ENCODE data around the gene NEK9. TPM values are rescaled to one million over a fixed set of nuclear protein-coding genes. Genes with fewer than 3 reads are reported as not detected.

NEK9 gene
- total RNA-seq, 3 donors from 2014 or later, result 52.1 to 79.2 (median 71.8) TPM

DNA sequence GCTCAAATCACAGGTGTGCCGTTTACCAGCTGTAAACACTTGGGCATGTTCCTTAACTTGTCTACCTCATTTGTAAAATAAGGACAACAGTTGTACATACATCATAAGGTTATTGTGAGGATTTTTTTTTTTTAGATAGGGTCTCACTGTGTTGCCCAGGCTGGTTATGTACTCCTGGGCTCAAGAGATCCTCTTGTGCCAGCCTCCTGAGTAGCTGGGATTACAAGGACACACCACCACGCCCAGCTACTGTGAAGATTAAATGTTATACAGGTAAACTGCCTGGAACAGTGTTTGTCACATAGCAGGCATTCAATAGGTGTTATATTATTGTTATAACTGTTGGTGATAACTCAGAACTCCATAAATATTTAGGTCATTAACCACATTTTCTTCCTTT, 36.8 kb upstream of the NEK9 start:
- intact Hi-C loops (cut with DNase I; ENCODE audit: low total_unique reads), result no loop called here
- DNase-seq (ENCODE audit: low spot score in 2 of 2), result no peak

DNA sequence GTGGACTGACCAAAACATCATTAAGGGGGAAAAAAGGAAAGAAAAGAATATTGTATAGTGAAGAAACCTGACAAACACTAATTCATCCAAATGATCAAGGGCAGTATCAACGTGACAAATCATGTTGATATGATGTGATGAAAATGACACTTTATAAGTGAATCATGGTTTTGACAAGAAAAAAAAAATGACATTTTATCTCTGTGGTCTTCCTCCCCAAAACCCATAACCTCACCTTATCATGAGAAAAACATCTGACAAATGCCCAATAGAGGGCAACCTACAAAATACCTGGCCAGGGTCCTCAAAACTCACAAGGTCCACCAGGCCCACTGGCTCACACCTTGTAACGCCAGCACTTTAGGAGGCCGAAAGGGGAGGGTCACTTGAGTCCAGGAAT, 35.8 kb upstream of the NEK9 start:
- no peaks in the 10 kb centered on the region for H3K27me3 ChIP-seq
- no peak overlapping the region for H3K27ac ChIP-seq
- no peak for DNase-seq (ENCODE audit: low spot score in 2 of 2)
- intact Hi-C loops (cut with DNase I; ENCODE audit: low total_unique reads), result no loop called here
- no peak for TF ChIP-seq POLR2A (IDR thresholded peaks at IDR 0.05)
- no peaks in the 10 kb centered on the region for H3K4me1 ChIP-seq
- H3K4me3 ChIP-seq, result no peak overlapping the region
- no peaks in the 10 kb centered on the region for H3K9me3 ChIP-seq
- no peaks in the 10 kb centered on the region for H3K36me3 ChIP-seq

More for the DNA sequence above, 36.8 kb upstream of the NEK9 start:
- TF ChIP-seq, protein P1, sequence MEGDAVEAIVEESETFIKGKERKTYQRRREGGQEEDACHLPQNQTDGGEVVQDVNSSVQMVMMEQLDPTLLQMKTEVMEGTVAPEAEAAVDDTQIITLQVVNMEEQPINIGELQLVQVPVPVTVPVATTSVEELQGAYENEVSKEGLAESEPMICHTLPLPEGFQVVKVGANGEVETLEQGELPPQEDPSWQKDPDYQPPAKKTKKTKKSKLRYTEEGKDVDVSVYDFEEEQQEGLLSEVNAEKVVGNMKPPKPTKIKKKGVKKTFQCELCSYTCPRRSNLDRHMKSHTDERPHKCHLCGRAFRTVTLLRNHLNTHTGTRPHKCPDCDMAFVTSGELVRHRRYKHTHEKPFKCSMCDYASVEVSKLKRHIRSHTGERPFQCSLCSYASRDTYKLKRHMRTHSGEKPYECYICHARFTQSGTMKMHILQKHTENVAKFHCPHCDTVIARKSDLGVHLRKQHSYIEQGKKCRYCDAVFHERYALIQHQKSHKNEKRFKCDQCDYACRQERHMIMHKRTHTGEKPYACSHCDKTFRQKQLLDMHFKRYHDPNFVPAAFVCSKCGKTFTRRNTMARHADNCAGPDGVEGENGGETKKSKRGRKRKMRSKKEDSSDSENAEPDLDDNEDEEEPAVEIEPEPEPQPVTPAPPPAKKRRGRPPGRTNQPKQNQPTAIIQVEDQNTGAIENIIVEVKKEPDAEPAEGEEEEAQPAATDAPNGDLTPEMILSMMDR (IDR thresholded peaks at IDR 0.05), result no peak
- no peak for TF ChIP-seq POLR2AphosphoS5 (IDR thresholded peaks at IDR 0.05)
- TF ChIP-seq POLR2A (IDR thresholded peaks at IDR 0.05), result no peak
- Histone ChIP-seq H3K9me3 (no peaks in the 10 kb centered on the region), H3K4me3 (no peak overlapping the region), H3K36me3 (no peaks in the 10 kb centered on the region), H3K27ac (no peak overlapping the region), H3K27me3 (no peaks in the 10 kb centered on the region), H3K4me1 (peaks cover 0 to under 1% of the 10 kb centered on the region in 2 donors)

DNA sequence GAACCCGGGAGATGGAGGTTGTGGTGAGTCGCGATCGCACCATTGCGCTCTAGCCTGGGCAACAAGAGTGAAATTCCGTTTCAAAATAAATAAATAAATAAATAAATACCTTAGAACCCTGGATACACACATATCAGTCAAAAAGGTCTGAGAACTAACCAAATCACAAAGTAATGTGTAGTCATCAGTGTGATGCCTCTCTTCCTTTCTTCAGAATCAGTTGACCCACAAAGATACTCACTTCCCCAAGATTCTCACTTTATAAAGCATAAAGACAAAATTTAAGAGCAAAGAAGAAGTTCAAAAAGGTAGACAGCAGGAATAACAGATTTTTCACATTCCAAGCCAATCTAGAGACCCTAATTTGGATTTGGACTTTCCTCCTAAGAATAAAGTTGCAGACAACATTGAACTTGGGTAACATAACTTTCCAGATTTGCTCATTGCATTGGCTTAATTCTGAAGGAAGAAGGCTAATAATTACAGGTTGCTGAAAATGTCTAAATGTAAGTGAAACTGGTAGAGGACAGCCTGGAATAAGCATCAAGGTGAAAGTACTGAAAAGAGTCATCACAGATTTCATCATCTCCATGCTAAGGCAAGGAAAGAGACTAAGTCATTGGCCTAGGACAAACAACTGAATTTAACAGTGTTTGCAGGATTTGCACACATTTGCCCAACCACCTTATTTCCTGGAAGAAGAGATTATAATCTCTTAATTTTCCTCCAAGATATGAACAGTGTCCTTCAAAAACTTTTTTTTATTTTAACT, 32.2 kb upstream of the NEK9 start:
- no peak overlapping the region for H3K4me3 ChIP-seq
- H3K9me3 ChIP-seq, result no peaks in the 10 kb centered on the region
- DNase-seq (ENCODE audit: low spot score in 2 of 2), result no peak
- no peaks in the 10 kb centered on the region for H3K27me3 ChIP-seq
- H3K4me1 ChIP-seq, result no peaks in the 10 kb centered on the region
- peak overlapping the region in 1 of 2 donors; percentile 13 for H3K27ac ChIP-seq
- TF ChIP-seq POLR2A (IDR thresholded peaks at IDR 0.05), result no peak
- TF ChIP-seq, protein P1 (IDR thresholded peaks at IDR 0.05), result no peak
- no peak for TF ChIP-seq POLR2AphosphoS5 (IDR thresholded peaks at IDR 0.05)
- intact Hi-C loops (cut with DNase I; ENCODE audit: low total_unique reads), result no loop called here
- no peaks in the 10 kb centered on the region for H3K36me3 ChIP-seq

DNA sequence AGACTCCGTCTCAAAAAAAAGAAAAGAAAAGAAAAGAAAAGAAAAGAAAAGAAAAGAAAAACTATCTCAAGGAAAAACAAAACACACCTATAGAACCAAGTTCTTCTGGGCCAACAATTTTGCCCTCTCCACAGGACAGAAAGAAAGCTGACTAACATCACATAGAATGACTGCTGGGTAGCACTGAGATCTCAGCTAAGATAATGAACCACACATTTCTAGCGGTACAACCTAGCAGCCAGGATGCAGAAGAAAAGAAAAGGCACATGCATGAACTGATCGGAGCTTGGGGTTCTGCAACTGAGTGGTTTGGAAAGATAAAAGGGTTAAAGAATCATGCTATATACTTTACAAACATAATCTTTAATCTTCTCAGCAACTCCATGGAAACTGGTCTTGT, 30.1 kb upstream of the NEK9 start:
- TF ChIP-seq POLR2A (IDR thresholded peaks at IDR 0.05) (no peak), POLR2AphosphoS5 (IDR thresholded peaks at IDR 0.05) (no peak)
- TF ChIP-seq, protein P1 (IDR thresholded peaks at IDR 0.05), result no peak
- intact Hi-C loops (cut with DNase I; ENCODE audit: low total_unique reads), result no loop called here
- Histone ChIP-seq H3K27me3 (no peaks in the 10 kb centered on the region), H3K36me3 (no peaks in the 10 kb centered on the region), H3K4me3 (no peak overlapping the region), H3K4me1 (no peaks in the 10 kb centered on the region), H3K9me3 (no peaks in the 10 kb centered on the region), H3K27ac (no peak overlapping the region)
- no peak for DNase-seq (ENCODE audit: low spot score in 2 of 2)

DNA sequence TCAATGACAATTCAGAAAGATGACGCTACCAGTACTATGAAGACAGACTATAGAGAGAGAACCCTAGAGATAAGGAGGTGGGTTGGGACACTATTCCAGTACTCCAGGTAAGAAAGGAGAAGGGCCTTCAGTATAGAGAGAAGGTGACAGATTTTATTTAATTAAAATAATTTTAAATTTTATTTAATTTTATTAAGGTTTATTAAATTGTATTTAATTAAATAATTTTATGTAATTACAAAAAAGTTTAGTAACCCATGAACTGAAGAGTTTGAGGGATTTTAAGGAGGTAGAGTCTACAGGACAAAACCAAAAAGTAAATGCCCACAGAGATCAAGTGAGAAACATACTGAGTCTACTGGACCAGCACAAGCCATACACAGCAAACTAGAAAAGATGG, 29.3 kb upstream of the NEK9 start:
- TF ChIP-seq, protein P1 (IDR thresholded peaks at IDR 0.05), result no peak
- TF ChIP-seq POLR2A (IDR thresholded peaks at IDR 0.05) (no peak), POLR2AphosphoS5 (IDR thresholded peaks at IDR 0.05) (no peak)
- DNase-seq (ENCODE audit: low spot score in 2 of 2), result no peak
- no peaks in the 10 kb centered on the region for H3K36me3 ChIP-seq
- intact Hi-C loops (cut with DNase I; ENCODE audit: low total_unique reads), result no loop called here
- H3K4me1 ChIP-seq, result no peaks in the 10 kb centered on the region
- peak overlapping the region in 1 of 2 donors; percentile 9 for H3K27ac ChIP-seq
- H3K4me3 ChIP-seq, result no peak overlapping the region
- H3K27me3 ChIP-seq, result no peaks in the 10 kb centered on the region
- H3K9me3 ChIP-seq, result no peaks in the 10 kb centered on the region
